ENCODE data around the gene MACROD2.

The MACROD2 gene

GRCh38 chr20:15930311-15931305, 1935.3 kb downstream of the MACROD2 start:
- TF ChIP-seq ZFX (IDR thresholded peaks at IDR 0.05) (no peak), CTCF (conservative IDR thresholded peaks at IDR 0.05) (peak; percentile 65)
- H3K27ac ChIP-seq: no peak overlapping the region

GRCh38 chr20:15931897-15932296, 1936.6 kb downstream of the MACROD2 start:
- TF ChIP-seq ZFX (IDR thresholded peaks at IDR 0.05): no peak
- TF ChIP-seq CTCF (conservative IDR thresholded peaks at IDR 0.05): no peak

GRCh38 chr20:15937179-15937578, 1941.9 kb downstream of the MACROD2 start:
- no peak overlapping the region for H3K27ac ChIP-seq
- TF ChIP-seq CTCF (conservative IDR thresholded peaks at IDR 0.05) (no peak), ZFX (IDR thresholded peaks at IDR 0.05) (no peak)

More at GRCh38 chr20:15931897-15932296, 1936.6 kb downstream of the MACROD2 start:
- no peak overlapping the region for H3K27ac ChIP-seq

GRCh38 chr20:15938847-15939246, 1943.5 kb downstream of the MACROD2 start:
- no peak overlapping the region for H3K27ac ChIP-seq
- TF ChIP-seq ZFX (IDR thresholded peaks at IDR 0.05): no peak
- no peak for TF ChIP-seq CTCF (conservative IDR thresholded peaks at IDR 0.05)

GRCh38 chr20:15940127-15940526, 1944.8 kb downstream of the MACROD2 start:
- no peak for TF ChIP-seq ZFX (IDR thresholded peaks at IDR 0.05)
- no peak for TF ChIP-seq CTCF (conservative IDR thresholded peaks at IDR 0.05)
- no peak overlapping the region for H3K27ac ChIP-seq

- TF ChIP-seq CTCF (conservative IDR thresholded peaks at IDR 0.05): no peak
- TF ChIP-seq ZFX (IDR thresholded peaks at IDR 0.05): no peak
Observed at GRCh38 chr20:15942130-15942529, 1946.8 kb downstream of the MACROD2 start.

GRCh38 chr20:15945289-15945688, 1950.0 kb downstream of the MACROD2 start:
- no peak overlapping the region for H3K27ac ChIP-seq
- no peak for TF ChIP-seq CTCF (conservative IDR thresholded peaks at IDR 0.05)

More at GRCh38 chr20:15942130-15942529, 1946.8 kb downstream of the MACROD2 start:
- H3K27ac ChIP-seq: no peak overlapping the region
